Lung microvascular endothelial cell (primary cell): ENCODE measurements around the gene AADAT. TPM values are rescaled to one million over a fixed set of nuclear protein-coding genes. Genes with fewer than 3 reads are reported as not detected.
"Not testable (repeated sequence)": the region's sequence is repeated elsewhere in the genome, so short reads cannot be mapped to it uniquely, and the experiment has no call there.

Source experiments
- DNase-seq, 2 donors: peaks; one replicate each; pipeline versions ENCODE4 v3.0.0 to v3.0.0-alpha.2; 2010; ENCODE audit warnings: low read depth in 2 of 2
- total RNA-seq: library from RNA; depleted of rRNA; stranded (reverse); fragments of >200 nt; gene quantifications from 2 replicates; pipeline ENCODE4 v1.2.1, GENCODE V29; 2014

AADAT gene
- total RNA-seq = 0.79 and 0.87 TPM in 2 replicates

DNA sequence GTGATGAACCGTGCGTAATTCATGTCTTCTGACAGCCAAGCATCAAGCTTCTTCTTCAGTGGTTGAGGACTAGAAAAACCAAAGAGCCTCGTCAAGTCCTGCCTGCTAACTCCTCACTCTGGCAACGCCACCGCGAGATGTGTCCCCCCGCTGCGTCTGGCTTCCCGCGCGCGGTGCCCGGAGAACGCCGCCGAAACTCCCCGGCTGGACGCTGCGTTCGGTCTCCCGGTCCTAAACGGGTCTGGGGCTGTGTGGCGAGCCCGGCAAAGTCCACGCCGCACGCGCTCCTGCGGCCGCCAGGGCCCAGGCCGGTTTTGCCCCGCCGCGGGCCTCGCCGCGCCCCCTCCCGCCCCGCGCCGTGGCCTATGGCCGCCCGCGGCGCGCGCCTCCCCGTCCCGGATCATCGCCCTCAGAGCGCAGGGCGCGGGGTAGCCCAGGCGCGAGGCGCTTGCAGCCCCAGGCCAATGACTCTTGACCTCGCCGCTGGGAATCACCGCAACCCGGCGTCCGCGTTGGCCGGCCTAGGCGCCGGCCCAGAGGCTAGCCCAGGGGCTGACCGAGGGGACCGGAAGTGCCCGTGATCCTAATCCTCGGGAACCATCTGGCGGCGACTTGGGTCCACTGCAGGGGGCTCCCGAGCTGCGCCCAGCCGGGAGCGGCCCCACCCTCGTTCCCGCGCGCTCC lies at the start of gene AADAT:
AADAT (minus strand) TSS at position 289 of the 684 bp plus-strand sequence; CDS start at position 23, 266 bp downstream.
- DNase-seq = peak; percentile 66 to 79

- DNase-seq = peak; percentile 75 to 76
These were observed 48.9 kb upstream of the AADAT start for GRCh38 chr4:170138580-170139194.

DNA sequence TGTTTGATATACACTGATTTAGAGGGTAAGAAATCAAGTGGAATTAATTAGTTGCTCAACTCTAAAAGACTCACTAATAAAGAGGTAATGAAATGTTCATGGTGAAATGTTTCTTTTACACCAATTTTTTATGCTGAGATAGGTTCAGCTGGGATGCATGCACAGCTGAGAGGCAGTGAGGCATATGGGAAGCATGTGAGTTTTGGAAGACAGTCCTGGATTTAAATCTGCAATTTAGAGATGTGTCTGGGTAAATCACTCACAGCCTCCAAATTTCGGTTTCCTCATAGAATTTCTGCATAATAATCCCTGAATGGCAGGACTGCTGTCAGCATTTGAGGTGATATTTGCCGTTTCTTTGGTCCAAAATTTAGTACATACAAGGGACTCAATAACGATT lies 48.2 kb upstream of the AADAT start:
- no peak for DNase-seq

DNA sequence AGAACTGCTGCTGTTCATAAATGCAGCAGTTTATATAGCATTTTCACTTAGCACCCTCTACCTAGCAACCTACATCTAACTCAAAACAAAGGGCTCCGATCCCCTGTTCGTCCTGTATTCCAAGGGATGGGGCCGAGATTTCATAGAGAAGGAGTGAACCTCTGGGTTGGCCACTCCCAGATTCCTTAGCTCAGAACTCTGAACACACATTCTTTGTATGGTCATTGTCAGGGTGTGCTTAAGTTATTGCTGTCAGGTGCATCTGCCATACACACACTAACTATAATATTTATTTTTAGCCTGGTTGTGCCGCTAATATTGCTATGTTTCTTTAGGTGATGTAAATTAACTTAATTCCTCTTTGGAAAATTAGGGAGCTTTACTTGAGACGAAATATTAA lies 47.7 kb upstream of the AADAT start:
- no peak for DNase-seq

GRCh38 chr4:170134821-170135220 lies 45.1 kb upstream of the AADAT start:
- DNase-seq = no peak

GRCh38 chr4:170128219-170128804 lies 38.6 kb upstream of the AADAT start:
- DNase-seq = no peak

DNA sequence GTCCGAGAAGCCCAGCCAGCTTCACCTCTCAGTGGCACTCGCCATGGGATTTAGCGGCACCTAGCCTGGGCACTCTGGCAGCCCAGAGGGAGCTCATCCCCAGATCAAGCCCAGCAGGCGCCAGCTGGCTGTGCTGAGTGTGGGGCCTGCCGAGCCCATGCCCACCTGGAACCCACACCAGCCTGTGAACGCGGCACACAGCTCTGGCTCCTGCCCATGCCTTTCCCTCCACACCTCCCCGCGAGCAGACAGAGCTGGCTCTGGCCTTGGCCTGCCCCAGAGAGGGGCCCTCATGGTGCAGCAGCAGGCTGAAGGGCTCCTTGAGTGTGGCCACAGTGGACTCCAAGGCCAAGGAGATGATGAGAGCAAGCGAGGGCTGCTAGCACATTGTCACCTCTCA lies 38.0 kb upstream of the AADAT start:
- DNase-seq = no peak

DNA sequence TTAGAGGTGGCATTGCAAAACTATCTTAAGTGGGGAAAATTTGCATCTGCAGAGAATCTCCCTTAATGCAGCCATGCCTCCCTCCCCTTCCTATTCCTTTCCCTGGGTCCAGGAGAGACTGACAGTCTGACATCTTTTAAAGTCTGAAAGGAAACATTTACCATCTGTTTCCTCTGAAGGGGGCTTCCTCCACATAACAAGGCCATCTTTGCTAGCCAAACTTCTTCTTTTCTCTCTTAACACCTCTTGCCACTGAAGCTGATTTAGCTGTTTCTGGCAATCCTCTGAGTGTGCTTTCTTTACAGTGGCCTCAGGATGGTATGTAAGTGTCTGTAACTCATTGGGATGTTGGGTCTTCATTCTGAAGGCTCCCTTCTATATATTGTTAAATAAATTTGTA lies 34.6 kb upstream of the AADAT start:
- no peak for DNase-seq

- no peak for DNase-seq
These were observed 32.5 kb upstream of the AADAT start for GRCh38 chr4:170122252-170122651.

- DNase-seq = no peak
These were observed 24.9 kb upstream of the AADAT start for GRCh38 chr4:170114636-170115035.

DNA sequence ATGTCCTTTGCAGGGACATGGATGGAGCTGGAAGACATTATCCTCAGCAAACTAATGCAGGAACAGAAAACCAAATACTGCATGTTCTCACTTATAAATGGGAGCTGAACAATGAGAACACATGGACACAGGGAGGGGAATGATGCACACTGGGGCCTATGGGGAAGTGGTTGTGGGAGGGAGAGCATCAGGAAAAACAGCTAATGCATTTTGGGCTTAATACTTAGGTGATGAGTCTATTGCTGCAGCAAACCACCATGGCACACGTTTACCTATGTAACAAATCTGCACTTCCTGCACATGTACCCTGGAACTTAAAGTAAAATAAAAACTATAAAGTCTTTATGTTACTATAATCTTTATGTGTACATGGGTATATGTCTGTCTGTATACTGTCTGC lies 24.4 kb upstream of the AADAT start:
- not testable (repeated sequence) for DNase-seq

DNA sequence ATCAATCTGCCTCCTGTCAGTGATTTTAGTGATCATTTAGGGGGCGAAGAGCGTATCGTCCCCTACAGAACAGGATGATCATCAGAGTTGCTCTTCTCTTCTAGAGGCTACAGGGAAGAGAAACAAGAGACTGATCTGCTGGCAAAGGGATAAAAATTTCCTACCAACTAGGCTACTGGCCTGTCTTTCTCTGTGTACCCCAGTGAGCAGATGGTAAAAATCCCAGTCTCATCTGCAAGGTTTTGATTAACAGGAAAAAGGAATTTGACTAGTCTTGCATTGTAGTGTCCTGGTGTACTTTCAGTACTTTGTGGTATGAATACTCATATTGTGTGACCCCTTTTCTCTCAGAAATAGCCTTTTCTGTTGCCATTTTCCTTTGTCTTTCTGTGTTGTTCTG lies 21.8 kb upstream of the AADAT start:
- no peak for DNase-seq

DNA sequence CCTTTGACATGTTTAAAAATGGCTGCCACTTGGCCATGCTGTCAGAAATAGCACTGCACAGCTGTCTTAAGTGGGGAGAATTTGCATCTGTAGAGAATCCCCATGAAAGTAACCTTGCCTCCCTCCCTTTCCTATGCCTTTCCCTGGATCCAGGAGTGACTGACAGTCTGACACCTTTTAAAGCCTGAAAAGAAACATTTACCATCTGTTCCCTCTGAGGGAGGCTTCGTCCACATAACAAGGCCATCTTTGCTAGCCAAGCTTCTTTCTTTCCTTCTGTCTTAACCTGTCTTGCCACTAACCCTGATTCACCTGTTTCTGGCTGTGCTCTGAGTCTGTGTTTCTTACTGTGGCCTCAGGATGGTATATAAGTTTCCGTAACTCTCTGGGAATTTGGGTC lies 21.3 kb upstream of the AADAT start:
- DNase-seq = no peak

GRCh38 chr4:170110285-170110672 lies 20.5 kb upstream of the AADAT start:
- DNase-seq = no peak

DNA sequence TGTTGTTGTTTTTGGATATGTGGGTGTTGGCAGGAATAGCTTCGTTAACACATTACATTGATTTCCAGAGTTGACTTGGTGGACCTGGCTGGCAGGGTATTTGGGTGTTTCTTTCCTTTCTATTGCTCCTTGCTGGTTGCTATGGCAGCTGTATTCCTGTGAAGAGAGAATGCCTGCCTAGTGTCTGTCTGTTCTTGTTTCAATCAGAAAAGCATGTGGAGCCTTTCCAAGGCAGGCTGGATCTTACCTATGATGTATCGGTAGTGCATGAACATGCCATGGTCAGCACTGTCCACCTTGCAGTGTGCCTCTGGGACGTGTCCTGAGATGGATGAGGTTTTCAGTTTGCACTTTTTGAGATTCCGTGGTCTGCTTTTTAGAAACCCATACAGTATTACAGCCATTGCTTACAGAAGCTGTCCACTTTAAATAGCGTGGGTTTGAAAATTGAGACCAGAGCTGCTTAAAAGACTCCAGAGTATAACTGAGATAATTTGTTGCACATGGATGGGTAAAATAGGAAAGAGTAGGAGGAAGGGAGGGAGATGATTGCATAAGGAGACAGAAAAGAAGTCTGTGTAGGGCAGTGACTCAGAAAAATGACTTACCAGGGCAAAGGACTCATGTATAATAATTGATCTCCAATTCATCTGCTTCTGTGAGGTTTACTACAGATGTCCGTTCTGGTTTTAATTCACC lies 20.0 kb upstream of the AADAT start:
- no peak for DNase-seq

- no peak for DNase-seq
These were observed 17.1 kb upstream of the AADAT start for GRCh38 chr4:170106900-170107299.

DNA sequence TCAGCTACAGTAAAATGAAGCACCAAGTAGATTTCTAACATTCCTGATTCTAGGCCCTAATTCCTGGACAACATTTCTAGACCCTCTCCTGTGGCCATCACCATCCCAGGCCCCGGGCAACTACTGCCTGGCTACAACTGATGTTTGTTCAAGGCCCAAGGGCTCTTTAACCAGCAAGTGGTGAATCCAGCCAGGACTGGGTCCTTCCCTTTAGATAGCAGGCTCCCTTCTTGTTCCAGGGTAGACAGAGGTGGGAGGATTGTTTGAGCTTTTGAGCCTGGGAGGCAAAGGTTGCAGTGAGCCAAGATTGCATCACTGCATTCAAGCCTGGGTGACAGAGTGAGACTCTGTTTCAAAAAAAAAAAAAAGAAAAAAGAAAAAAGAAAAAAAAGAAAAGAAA lies 12.7 kb upstream of the AADAT start:
- no peak for DNase-seq

DNA sequence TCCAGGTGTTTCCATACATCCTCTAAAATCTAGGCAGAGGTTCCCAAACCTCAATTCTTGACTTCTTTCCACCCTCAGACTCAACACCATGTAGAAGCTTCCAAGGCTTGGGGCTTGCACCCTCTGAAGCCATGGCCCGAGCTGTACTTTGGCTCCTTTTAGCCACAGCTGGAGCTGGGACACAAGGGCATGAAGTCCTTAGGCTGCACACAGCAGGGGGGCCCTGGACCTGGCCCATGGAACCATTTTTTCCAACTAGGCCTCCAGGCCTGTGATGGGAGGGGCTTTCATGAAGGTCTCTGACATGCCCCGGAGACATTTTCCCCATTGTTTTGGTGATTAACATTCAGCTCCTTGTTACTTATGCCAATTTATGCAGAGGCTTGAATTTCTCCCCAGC lies 8.4 kb upstream of the AADAT start:
- not testable (repeated sequence) for DNase-seq

GRCh38 chr4:170097681-170098080 lies 7.9 kb upstream of the AADAT start:
- DNase-seq = no peak

GRCh38 chr4:170093973-170094535 lies 4.3 kb upstream of the AADAT start:
- DNase-seq = no peak

DNA sequence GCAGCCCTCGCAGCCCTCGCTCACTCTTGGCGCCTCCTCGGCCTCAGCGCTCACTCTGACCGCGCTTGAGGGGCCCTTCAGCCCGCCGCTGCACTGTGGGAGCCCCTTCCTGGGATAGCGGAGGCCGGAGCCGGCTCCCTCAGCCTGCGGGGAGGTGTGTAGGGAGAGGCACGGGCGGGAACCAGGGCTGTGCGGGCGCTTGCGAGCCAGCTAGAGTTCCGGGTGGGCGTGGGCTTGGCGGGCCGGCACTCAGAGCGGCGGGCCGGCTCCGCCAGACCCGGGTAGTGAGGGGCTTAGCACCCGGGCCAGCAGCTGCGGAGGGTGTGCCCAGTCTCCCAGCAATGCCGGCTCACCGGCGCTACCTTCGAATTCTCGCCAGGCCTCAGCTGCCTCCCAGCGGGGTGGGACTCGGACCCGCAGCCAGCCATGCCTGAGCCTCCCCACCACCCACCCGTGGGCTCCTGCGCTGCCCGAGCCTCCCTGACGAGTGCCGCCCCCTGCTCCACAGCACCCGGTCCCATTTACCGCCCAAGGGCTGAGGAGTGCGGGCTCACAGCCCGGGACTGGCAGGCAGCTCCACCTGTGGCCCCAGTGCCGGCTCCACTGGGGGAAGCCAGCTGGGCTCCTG lies 1.4 kb upstream of the AADAT start:
- DNase-seq = no peak
